Activated CD4-positive, CD25-positive, alpha-beta regulatory T cell (primary cell): ENCODE measurements around the gene GPC5.
"Not testable (repeated sequence)": the region's sequence is repeated elsewhere in the genome, so short reads cannot be mapped to it uniquely, and the experiment has no call there.

Source experiments
- DNase-seq, 4 experiments: peaks; one replicate each; lab custom pipeline; 2025; lab: John Stamatoyannopoulos, UW

The GPC5 gene

GRCh38 chr13:91649456-91649855 lies 251.0 kb downstream of the GPC5 start:
- no peak for DNase-seq

DNA sequence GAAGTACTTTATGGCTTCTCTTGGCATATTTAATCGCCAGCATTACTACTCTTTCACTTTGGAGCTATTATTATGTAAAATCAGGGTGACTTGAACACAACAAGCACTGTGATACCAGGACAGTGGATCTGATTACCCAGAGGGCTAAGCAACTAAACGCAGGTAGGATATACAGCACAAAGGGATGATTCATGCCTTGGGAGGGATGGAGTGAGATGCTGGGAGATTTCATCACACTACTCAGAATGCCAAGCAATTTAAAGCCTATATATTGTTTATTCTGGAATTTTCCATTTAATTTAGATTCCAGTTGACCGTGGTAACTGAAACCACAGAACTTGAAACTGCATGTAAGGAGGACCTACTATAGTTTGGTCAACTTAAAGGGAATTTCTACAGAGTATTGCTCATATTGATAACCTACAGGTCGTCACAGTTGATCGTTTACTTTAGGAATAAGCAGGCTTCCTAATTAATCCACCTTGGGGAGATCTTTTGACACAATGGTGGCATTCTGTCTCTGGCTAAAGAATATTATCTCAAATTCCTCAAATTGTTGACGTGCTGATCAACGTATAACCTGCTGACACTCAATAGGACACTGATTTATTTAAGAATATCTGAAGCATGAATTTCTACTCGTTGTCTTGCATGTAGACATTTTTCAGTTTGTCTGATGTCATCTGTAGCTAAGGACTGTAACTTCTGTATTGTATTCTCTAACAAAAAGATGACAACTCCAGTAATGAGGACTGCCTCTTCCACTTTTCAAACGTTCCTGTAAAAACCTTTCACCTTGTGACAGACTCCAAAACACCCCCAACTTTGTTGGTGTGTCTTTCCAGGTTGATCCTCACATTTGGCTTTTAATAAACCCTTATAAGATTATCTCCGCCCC lies 254.2 kb downstream of the GPC5 start:
- DNase-seq = no peak

DNA sequence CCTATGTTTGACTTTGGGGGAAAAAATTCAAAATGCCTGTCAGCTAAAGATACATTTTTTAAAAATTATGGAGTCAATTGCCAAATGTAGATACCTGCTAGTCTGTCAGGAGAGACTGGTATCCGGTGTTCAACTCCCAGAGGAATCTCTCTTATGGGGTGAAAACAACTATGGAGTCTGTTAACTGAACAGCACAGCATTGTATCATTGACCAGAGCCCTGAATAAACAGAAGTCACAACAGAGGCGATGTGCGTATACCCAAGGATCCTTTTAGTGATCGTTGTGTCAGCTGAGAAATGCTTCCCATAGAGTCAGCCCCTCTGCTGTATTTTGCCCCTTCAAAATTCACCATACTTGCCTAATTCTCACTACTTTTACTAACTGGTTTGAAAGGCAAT lies 257.3 kb downstream of the GPC5 start:
- DNase-seq = no peak

- DNase-seq = no peak
Measured at GRCh38 chr13:91657283-91657682, 258.9 kb downstream of the GPC5 start.

GRCh38 chr13:91659256-91660075 lies 261.0 kb downstream of the GPC5 start:
- no peak for DNase-seq

GRCh38 chr13:91660076-91660415 lies 261.6 kb downstream of the GPC5 start:
- DNase-seq = no peak

- no peak for DNase-seq
Measured at GRCh38 chr13:91661692-91662490, 263.5 kb downstream of the GPC5 start.

GRCh38 chr13:91664039-91664438 lies 265.6 kb downstream of the GPC5 start:
- DNase-seq = no peak

DNA sequence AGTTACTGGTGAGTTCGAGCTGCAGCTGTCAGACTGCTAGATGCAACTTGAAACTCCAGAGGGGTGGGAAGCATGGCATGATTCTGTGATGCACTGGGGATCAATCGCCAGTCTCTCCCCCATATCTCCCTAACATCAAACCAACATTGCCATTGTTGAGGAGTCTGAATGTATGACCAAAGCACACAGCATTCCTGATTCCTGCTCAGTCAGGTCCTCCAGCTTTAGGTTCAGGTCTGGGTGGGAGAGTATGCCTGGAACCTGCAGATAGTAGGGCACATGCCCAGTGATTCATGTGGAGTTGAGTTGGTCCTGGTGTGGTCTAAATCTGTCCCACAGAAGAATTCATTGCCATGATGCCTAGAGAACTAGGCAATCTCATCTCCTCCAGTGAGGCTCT lies 269.1 kb downstream of the GPC5 start:
- no peak for DNase-seq

DNA sequence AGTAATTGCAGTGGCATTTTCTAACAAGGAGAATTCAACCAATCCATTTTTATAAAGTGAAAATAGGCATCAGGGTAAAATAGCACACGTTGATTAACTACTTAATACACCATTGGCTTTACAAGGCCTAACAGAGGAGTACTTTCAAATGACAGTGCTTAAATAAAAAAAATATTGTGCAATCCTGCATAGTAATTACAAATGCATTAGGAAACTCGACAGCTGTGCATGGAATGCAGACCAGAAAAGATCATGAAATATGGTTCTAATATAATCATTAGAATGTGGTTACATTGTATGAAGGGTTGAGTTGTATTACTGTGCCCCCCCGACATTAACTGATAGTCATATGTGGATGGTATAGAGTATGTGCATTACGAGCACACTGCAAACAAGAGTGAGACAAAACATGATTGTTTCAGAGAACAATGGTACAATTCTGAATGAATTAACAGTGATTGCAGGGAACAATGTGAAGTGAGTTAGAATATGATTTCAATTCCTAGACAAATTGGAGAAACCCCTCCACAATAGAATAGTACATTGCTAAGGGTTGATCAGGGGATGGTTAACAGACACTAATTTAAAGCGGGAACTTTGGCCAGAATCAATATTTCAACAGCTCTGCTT lies 270.6 kb downstream of the GPC5 start:
- DNase-seq = no peak

DNA sequence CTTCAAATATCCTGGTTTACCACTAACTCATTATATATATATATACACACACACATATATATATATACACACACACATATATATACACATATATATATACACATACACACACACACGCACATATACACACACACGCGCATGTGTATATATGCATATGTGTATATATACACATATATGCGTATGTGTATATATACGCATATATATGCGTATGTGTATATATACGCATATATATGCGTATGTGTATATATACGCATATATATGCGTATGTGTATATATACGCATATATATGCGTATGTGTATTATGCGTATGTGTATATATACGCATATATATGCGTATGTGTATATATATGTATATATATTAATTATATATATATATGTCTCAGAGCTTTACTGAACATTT lies 275.9 kb downstream of the GPC5 start:
- DNase-seq = not testable (repeated sequence)

DNA sequence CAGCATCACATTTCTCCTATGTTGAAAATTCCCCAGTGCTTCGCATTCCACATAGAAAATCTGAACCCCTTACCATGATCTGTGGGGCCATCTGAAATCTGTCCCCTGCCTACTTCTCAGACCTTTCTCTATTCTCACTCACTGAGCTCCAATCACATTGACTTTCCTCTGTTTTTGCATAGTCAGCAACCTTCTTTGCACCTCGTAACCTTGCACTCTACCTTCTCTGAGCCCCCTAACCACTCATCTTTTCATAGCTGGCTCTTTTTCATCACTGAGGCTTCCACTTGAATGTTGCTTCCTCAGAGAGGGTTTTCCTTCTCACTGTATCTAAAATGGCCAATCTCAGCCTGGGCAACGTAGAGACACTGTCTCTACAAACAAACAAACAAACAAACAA lies 286.3 kb downstream of the GPC5 start:
- no peak for DNase-seq

- no peak for DNase-seq
Measured at GRCh38 chr13:91690944-91691343, 292.5 kb downstream of the GPC5 start.

DNA sequence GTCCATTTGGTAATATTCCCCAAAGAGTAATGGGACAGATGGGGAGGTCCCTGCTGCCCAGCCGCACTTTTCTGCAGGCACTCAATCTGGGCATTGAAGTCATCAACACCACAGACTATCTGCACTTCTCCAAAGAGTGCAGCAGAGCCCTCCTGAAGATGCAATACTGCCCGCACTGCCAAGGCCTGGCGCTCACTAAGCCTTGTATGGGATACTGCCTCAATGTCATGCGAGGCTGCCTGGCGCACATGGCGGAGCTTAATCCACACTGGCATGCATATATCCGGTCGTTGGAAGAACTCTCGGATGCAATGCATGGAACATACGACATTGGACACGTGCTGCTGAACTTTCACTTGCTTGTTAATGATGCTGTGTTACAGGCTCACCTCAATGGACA lies 295.0 kb downstream of the GPC5 start:
- DNase-seq = no peak

DNA sequence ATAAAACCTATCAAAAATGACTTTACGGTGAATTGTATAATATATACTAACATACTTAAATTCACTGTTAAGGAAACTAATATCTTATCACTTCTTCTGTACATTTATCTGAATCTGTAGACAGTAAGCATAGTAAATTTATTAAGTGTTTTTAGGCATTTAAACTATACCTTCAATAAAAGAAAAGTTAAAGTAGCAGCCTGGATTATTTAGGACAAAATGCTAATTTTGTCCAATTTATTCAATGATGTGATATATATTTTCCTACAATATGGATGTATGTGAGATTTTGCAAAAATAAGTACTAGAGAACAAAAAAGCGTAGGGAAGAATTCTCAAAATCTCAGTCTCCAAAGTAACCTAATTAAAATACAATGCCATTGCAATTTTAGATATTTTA lies 299.9 kb downstream of the GPC5 start:
- DNase-seq = no peak

GRCh38 chr13:91698767-91699166 lies 300.3 kb downstream of the GPC5 start:
- no peak for DNase-seq

GRCh38 chr13:91699863-91700262 lies 301.4 kb downstream of the GPC5 start:
- no peak for DNase-seq

- DNase-seq = no peak
Measured at GRCh38 chr13:91701975-91702374, 303.6 kb downstream of the GPC5 start.

GRCh38 chr13:91702411-91702810 lies 304.0 kb downstream of the GPC5 start:
- DNase-seq = no peak

GRCh38 chr13:91704398-91704797 lies 306.0 kb downstream of the GPC5 start:
- no peak for DNase-seq

- no peak for DNase-seq
Measured at GRCh38 chr13:91708558-91708957, 310.1 kb downstream of the GPC5 start.

DNA sequence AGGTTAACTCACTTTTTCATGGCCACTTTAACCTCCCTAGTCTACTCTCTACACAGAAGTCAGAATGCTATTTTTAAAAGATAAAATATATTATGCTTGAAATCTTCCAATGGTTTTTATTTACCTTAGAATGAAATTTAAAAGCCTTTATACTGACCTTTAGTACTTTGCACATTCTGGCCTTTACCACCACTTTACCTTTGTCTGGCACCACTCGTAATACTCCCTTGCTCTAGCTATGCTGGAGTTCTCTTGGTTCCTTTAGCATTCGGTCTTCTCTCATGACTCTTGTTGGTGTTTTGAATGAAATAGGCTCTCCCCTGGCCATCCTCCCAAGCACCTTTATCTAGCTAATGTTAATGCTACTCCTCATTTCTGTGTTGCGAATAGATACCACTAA lies 310.8 kb downstream of the GPC5 start:
- no peak for DNase-seq
